ENCODE results near the gene UBE2F.

UBE2F gene

GRCh38 chr2:237966565-237967462 lies at the start of gene UBE2F:
Gene UBE2F (plus strand): TSS chr2:237967014. CDS start chr2:237973108, 6,094 bp downstream.
- FAIRE-seq, result no peak

- FAIRE-seq, result no peak
Observed at GRCh38 chr2:237917696-237918374, 49.0 kb upstream of the UBE2F start.

- FAIRE-seq, result no peak
Observed at GRCh38 chr2:237919593-237919992, 47.2 kb upstream of the UBE2F start.

- no peak for FAIRE-seq
Observed at GRCh38 chr2:237920673-237921072, 46.1 kb upstream of the UBE2F start.

GRCh38 chr2:237921967-237922492 lies 44.8 kb upstream of the UBE2F start:
- no peak for FAIRE-seq

GRCh38 chr2:237922641-237923361 lies 44.0 kb upstream of the UBE2F start:
- no peak for FAIRE-seq

- FAIRE-seq, result no peak
Observed at GRCh38 chr2:237923481-237924163, 43.2 kb upstream of the UBE2F start.

GRCh38 chr2:237924164-237924534 lies 42.7 kb upstream of the UBE2F start:
- FAIRE-seq, result no peak

- no peak for FAIRE-seq
Observed at GRCh38 chr2:237927135-237927534, 39.7 kb upstream of the UBE2F start.

GRCh38 chr2:237927986-237928385 lies 38.8 kb upstream of the UBE2F start:
- no peak for FAIRE-seq

- FAIRE-seq, result no peak
Observed at GRCh38 chr2:237929979-237930378, 36.8 kb upstream of the UBE2F start.

GRCh38 chr2:237931205-237931721 lies 35.6 kb upstream of the UBE2F start:
- FAIRE-seq, result no peak

GRCh38 chr2:237932731-237933131 lies 34.1 kb upstream of the UBE2F start:
- no peak for FAIRE-seq

GRCh38 chr2:237934186-237934585 lies 32.6 kb upstream of the UBE2F start:
- FAIRE-seq, result no peak

- no peak for FAIRE-seq
Observed at GRCh38 chr2:237935740-237936452, 30.9 kb upstream of the UBE2F start.

- peak; percentile 33 for FAIRE-seq
Observed at GRCh38 chr2:237939251-237939650, 27.6 kb upstream of the UBE2F start.

GRCh38 chr2:237940828-237941227 lies 26.0 kb upstream of the UBE2F start:
- FAIRE-seq, result no peak

- FAIRE-seq, result no peak
Observed at GRCh38 chr2:237941239-237941638, 25.6 kb upstream of the UBE2F start.

- FAIRE-seq, result no peak
Observed at GRCh38 chr2:237942513-237942899, 24.3 kb upstream of the UBE2F start.

GRCh38 chr2:237943395-237944094 lies 23.3 kb upstream of the UBE2F start:
- no peak for FAIRE-seq

- FAIRE-seq, result no peak
Observed at GRCh38 chr2:237944302-237944701, 22.5 kb upstream of the UBE2F start.
